NB4 (cell line): ENCODE measurements around the gene AK8.

ENCODE experiments used
- CTCF ChIP-seq: IDR thresholded peaks from one replicate; pipeline ENCODE4 v1.5.1; 2012; ENCODE audit warnings: low read depth, low read length
- MAX ChIP-seq: IDR thresholded peaks from 2 replicates; pipeline ENCODE4 v1.6.1; 2011; ENCODE audit warnings: low read depth, low read length
- MYC ChIP-seq: IDR thresholded peaks from 2 replicates; pipeline ENCODE4 v1.6.1; 2011; ENCODE audit warnings: low read depth, low read length
- POLR2A ChIP-seq: IDR thresholded peaks from 2 replicates; pipeline ENCODE4 v1.6.1; 2011; ENCODE audit warnings: mild to moderate bottlenecking; ENCODE audit not compliant: insufficient read length; ENCODE audit errors: extremely low read depth

- TF ChIP-seq POLR2A, result no peak
- TF ChIP-seq CTCF, result no peak
- no peak for TF ChIP-seq MYC
- TF ChIP-seq MAX, result no peak
Measured at GRCh38 chr9:132726576-132727130, 151.4 kb downstream of the AK8 start.
